Measurements from ENCODE around the gene C4orf17.

The C4orf17 gene

DNA sequence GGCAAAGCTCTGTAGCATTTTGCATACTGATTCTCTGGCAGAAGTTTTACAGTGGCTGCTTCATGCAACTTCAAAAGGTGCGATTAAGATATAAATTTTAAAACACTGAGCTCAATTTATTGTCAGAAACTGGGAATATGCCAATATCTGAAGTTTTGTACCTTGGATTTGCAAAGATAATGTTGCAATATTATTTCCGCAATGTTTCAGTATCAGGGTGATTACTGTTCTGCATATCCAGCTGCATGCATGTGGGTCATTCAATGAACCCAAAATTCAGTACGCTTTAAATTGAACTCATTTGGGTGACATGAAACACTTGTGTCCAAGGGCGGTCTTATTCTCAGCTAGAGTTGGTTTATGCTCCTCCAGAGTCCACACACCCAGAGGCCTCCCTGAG is 26.9 kb downstream of the C4orf17 start:
- DNase-seq: no peak

DNA sequence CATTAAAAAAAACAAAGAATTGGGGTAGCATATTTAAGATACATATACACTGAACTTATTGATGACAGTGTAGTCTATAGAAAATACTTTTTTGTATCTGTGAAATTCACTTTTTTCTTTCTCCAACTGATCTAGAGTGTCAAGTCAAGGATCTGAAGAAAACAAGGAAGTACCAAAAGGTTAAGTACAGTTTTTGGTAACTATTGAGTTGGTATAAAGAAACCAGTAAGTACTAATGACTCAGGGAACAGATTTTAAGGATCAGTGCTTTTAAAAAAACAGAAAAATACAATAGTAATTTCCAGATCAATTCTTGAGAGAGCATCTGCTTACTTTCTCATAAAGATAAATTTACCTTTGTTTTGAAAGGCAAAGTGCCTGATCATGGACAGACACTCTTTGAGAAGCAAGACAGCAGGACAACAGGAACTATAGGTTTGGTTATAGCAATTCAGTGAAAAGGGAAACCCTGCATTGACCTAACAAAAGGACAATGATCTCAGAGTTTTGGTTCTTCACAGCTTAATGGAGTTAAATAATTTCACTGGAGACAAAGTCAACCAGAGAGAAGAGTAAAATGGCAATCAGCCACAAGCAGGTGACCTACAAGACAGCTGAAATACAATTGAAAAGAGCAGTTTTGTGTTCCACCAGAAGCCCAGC is 29.6 kb downstream of the C4orf17 start:
- no peak for DNase-seq

DNA sequence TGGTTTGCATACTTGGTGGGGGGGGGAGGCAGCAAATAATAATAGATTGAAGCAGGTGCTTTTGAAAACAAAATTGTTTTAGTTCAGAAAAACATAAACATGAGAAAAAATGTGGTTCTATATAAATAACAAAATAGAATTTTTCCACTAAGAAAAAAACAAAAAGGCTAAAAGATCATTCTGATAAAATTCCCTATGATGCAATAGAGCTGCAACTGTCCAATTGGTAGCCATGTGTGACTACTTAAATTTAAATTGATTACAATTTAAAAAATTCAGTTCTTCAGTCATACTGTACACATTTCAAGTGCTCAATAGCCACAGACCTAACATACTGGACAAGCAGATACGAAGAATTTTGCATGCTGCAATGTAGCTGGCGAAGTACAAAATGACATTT is 42.1 kb downstream of the C4orf17 start:
- no peak for DNase-seq

DNA sequence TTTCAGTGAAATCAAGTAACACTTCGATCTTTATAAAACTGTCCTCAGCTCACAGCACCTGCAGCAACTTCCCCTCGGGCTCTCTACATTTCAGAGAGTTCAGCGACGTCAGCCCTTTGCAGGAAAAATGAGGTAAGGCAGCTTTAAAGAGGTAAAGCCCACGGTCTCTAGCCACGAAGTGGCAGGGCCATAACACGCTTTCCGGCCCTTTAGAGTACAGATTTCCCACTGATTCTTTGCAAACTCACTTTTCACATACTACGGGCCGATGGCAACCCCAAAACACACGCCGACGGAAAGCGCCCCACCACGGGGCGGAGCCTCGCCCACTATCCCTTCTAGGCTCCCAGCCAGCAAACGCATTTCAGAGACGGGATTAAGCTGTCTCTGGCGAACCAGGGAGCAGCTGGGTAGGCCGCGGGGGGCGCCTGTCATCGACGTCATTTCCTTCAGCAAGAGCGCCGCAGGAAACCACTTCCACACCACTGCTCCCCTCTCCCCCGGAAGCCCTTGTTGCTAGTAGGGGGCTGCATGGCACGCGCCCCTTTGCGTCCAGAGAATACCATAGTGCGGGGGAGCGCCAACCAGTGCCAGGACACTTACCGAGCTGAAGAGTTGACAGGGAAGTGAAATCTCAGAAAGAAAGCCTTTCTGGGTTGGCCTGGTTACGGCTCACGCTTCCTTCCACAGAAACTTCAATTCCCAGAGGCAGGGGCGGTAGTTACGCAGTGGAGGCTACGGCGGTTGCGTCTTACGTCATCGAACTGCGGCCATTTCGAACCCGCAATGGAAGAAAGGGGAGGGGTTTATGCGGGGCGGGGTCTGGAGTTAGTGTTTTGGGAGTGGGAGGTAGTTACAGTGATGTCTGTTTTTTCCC is 52.7 kb downstream of the C4orf17 start, which contains the start of gene TRMT10A:
Gene TRMT10A (minus strand): TSS at position 730 of the 877 bp plus-strand sequence. CDS start 4,701 bp downstream, outside the sequence.
- peak; percentile 99 for DNase-seq

- peak; percentile 42 for DNase-seq
These were observed 54.1 kb downstream of the C4orf17 start for GRCh38 chr4:99564921-99565320.

DNA sequence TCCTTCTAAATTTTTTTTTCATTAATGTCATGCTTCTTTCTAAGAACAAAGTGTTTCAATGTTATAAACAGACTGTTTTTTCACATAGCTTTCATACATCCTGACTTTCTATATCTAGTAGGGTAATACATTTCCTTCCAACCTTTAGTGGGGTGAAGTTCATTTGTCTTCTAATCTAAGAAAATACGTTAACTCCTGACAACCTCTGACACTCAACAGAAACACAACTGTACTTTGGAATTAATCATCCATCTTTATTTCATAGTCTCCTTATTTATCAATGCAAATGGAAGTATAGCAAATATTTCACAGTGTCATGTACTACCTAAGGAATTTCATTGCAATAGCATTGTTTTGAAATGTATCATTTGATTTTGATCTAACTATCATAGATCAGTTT is 61.1 kb downstream of the C4orf17 start:
- no peak for DNase-seq

GRCh38 chr4:99572527-99573240 is 61.9 kb downstream of the C4orf17 start:
- no peak for DNase-seq

- DNase-seq: no peak
These were observed 63.0 kb downstream of the C4orf17 start for GRCh38 chr4:99573735-99574368.

DNA sequence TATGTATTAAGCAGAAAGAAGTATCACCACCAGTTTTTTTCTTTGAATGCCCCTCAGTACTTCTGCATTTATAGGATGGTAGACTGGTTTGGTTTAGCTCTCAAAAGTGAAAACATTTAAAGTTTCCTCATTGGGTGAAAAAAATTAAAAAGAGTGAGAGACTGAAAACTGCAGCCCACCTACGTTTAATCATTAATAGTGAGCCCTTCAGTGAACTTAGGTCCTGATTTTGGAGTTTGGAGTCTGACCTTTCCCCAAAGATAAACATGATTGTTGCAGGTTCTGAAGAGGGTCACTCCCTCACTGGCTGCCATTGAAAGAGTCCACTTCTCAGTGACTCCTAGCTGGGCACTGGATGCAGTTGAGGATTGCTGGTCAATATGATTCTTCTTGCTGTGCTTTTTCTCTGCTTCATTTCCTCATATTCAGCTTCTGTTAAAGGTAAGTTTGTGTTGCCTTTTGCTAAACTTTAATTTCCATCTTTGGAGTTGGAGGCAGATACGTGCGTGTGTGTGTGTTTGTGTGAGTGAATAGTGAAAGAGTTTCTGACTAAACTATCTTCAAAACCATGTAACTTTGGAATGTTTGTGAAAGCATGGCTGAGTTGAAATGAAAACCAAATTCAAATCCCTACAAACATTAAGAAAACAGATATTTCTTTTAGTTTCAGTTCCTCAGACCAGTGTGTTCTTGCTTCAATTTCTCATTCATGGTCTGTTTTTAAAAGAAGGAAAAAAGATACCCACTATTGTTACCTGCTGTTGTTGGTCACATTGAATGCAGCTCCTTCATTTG is 63.9 kb downstream of the C4orf17 start, which contains the start of gene MTTP:
Gene MTTP (plus strand): TSS at position 295 of the 795 bp plus-strand sequence. CDS start 86 bp downstream, at position 381.
- no peak for DNase-seq

- DNase-seq: no peak
These were observed 67.9 kb downstream of the C4orf17 start for GRCh38 chr4:99578714-99579113.

DNA sequence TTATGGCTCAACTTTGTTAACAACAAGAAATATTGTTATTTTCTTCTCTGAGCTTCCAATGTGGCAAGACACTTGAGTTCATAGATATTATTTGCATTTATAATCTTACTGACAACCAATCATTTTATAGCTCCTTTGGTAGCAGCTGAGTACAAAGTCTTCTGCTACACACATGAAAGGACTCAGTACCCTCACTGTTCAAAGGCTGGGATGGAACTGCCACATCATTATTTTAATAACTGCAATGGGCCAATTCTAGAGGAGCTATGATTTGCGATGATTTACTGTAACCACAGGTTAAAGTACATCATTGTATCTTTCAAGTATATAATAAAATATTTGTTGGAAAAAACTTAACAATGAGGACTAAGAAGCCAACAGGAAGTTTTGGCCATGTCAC is 74.7 kb downstream of the C4orf17 start:
- DNase-seq: no peak

GRCh38 chr4:99586322-99586721 is 75.5 kb downstream of the C4orf17 start:
- no peak for DNase-seq

GRCh38 chr4:99586797-99587196 is 76.0 kb downstream of the C4orf17 start:
- no peak for DNase-seq

GRCh38 chr4:99587309-99587708 is 76.5 kb downstream of the C4orf17 start:
- no peak for DNase-seq

DNA sequence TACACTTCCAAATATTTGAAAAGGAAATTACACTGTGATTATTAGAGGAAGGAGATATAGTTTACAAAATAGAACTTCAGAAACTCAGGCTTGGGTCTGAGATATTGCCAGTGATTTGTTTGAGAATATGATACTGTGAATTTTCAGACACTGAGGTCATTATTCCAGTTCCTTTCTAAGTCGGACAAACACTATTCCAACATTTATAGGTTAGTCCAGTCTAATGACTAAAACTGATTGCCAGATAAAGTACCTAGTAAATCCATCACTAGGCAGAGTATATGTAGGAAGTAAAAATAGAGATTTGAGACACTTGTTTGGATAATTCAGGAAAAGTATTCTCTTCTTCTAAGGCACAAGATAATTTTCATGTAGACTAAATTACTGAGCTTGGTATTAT is 77.0 kb downstream of the C4orf17 start:
- DNase-seq: no peak

- no peak for DNase-seq
These were observed 80.9 kb downstream of the C4orf17 start for GRCh38 chr4:99591757-99592156.
